OCI-LY7 (cell line): ENCODE measurements around the gene KIFC1.

Experiments used
- CTCF ChIP-seq: fragments of 200-600 bp; sonication (generic); conservative IDR thresholded peaks from 2 replicates; pipeline ENCODE4 v1.5.1; 2014; ENCODE audit warnings: mild to moderate bottlenecking, antibody characterized with exemption, low read length, moderate library complexity, mixed read lengths
- EZH2phosphoT487 ChIP-seq: fragments of 200-600 bp; sonication (generic); IDR thresholded peaks from 2 replicates; pipeline ENCODE4 v1.6.1; 2018; ENCODE audit warnings: low read depth, borderline replicate concordance, mild to moderate bottlenecking, mixed run types, antibody characterized with exemption, low read length, moderate library complexity, mixed read lengths

GRCh38 chr6:33433001-33433543 lies 41.4 kb downstream of the KIFC1 start:
- no peak for TF ChIP-seq CTCF
- no peak for TF ChIP-seq EZH2phosphoT487
